ENCODE data around the gene GGTA1. TPM values are rescaled to one million over a fixed set of nuclear protein-coding genes. Genes with fewer than 3 reads are reported as not detected.
"Not testable (repeated sequence)": the region's sequence is repeated elsewhere in the genome, so short reads cannot be mapped to it uniquely, and the experiment has no call there.

Gene GGTA1
- total RNA-seq, 1 donor = not detected

- no peaks in the 10 kb centered on the region for H3K36me3 ChIP-seq (ENCODE audit: insufficient read depth, low read length)
- H2AFZ ChIP-seq (ENCODE audit: low read length) = no peak overlapping the region
- no peak overlapping the region for H3K27ac ChIP-seq (ENCODE audit: low read depth, low read length)
- H3K4me2 ChIP-seq (ENCODE audit: insufficient read depth, low read length) = no peak overlapping the region
- H4K20me1 ChIP-seq (ENCODE audit: insufficient read depth, low read length) = no peaks in the 10 kb centered on the region
- TF ChIP-seq, protein P1, sequence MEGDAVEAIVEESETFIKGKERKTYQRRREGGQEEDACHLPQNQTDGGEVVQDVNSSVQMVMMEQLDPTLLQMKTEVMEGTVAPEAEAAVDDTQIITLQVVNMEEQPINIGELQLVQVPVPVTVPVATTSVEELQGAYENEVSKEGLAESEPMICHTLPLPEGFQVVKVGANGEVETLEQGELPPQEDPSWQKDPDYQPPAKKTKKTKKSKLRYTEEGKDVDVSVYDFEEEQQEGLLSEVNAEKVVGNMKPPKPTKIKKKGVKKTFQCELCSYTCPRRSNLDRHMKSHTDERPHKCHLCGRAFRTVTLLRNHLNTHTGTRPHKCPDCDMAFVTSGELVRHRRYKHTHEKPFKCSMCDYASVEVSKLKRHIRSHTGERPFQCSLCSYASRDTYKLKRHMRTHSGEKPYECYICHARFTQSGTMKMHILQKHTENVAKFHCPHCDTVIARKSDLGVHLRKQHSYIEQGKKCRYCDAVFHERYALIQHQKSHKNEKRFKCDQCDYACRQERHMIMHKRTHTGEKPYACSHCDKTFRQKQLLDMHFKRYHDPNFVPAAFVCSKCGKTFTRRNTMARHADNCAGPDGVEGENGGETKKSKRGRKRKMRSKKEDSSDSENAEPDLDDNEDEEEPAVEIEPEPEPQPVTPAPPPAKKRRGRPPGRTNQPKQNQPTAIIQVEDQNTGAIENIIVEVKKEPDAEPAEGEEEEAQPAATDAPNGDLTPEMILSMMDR (IDR thresholded peaks at IDR 0.05; ENCODE audit: extremely low read depth, low read depth, low read length) = no peak
- peaks cover 28% of the 10 kb centered on the region for H3K27me3 ChIP-seq (ENCODE audit: insufficient read depth, low read length)
- no peaks in the 10 kb centered on the region for H3K79me2 ChIP-seq (ENCODE audit: insufficient read depth, low read length)
- no peak for DNase-seq (ENCODE audit: insufficient read length, low spot score, missing footprints)
- H3K4me3 ChIP-seq (ENCODE audit: insufficient read depth, low read length) = no peak overlapping the region
- H3K9me3 ChIP-seq (ENCODE audit: low read depth, low read length) = no peaks in the 10 kb centered on the region
- H3K4me1 ChIP-seq (ENCODE audit: insufficient read depth, low read length) = no peaks in the 10 kb centered on the region
Observed at GRCh38 chr9:121437891-121438290, 61.8 kb downstream of the GGTA1 start.

- H3K4me3 ChIP-seq (ENCODE audit: insufficient read depth, low read length) = not testable (repeated sequence)
Observed at GRCh38 chr9:121437046-121437445, 62.6 kb downstream of the GGTA1 start.

GRCh38 chr9:121434969-121435368, 64.7 kb downstream of the GGTA1 start:
- Histone ChIP-seq H4K20me1 (ENCODE audit: insufficient read depth, low read length) (no peaks in the 10 kb centered on the region), H2AFZ (ENCODE audit: low read length) (no peak overlapping the region), H3K9me3 (ENCODE audit: low read depth, low read length) (no peaks in the 10 kb centered on the region), H3K4me2 (ENCODE audit: insufficient read depth, low read length) (no peak overlapping the region), H3K79me2 (ENCODE audit: insufficient read depth, low read length) (no peaks in the 10 kb centered on the region), H3K27me3 (ENCODE audit: insufficient read depth, low read length) (peaks cover 8% of the 10 kb centered on the region), H3K4me3 (ENCODE audit: insufficient read depth, low read length) (no peak overlapping the region), H3K36me3 (ENCODE audit: insufficient read depth, low read length) (no peaks in the 10 kb centered on the region), H3K27ac (ENCODE audit: low read depth, low read length) (no peak overlapping the region), H3K4me1 (ENCODE audit: insufficient read depth, low read length) (no peaks in the 10 kb centered on the region)
- TF ChIP-seq, protein P1 (IDR thresholded peaks at IDR 0.05; ENCODE audit: extremely low read depth, low read depth, low read length) = no peak
- no peak for DNase-seq (ENCODE audit: insufficient read length, low spot score, missing footprints)

More at GRCh38 chr9:121437046-121437445, 62.6 kb downstream of the GGTA1 start:
- H3K27me3 ChIP-seq (ENCODE audit: insufficient read depth, low read length) = peaks cover 21% of the 10 kb centered on the region
- not testable (repeated sequence) for H4K20me1 ChIP-seq (ENCODE audit: insufficient read depth, low read length); H3K4me2 ChIP-seq (ENCODE audit: insufficient read depth, low read length); DNase-seq (ENCODE audit: insufficient read length, low spot score, missing footprints); H3K79me2 ChIP-seq (ENCODE audit: insufficient read depth, low read length); H3K27ac ChIP-seq (ENCODE audit: low read depth, low read length); H3K4me1 ChIP-seq (ENCODE audit: insufficient read depth, low read length); H3K9me3 ChIP-seq (ENCODE audit: low read depth, low read length); H2AFZ ChIP-seq (ENCODE audit: low read length); H3K36me3 ChIP-seq (ENCODE audit: insufficient read depth, low read length)

DNA sequence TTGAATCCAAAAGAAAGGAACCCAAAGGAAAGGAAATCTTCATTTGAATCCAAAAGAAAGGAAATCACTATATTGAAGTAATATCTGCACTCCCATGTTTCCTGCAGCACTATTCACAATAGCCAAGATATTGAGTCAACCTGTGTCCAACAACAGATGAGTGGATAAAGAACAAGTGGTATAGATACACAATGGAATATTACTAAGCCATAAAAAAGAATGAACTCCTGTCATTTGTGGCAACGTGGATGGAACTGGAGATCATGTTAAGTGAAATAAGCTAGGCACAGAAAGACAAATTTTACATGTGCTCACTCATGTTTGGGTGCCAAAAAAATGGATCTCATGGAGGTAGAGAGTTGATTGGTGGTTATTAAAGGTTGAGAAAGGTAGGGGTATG, 71.7 kb downstream of the GGTA1 start:
- Histone ChIP-seq H3K79me2 (ENCODE audit: insufficient read depth, low read length) (no peaks in the 10 kb centered on the region), H3K4me3 (ENCODE audit: insufficient read depth, low read length) (no peak overlapping the region), H3K4me2 (ENCODE audit: insufficient read depth, low read length) (no peak overlapping the region)

More for the DNA sequence above, 71.7 kb downstream of the GGTA1 start:
- no peak overlapping the region for H2AFZ ChIP-seq (ENCODE audit: low read length)
- H4K20me1 ChIP-seq (ENCODE audit: insufficient read depth, low read length) = no peaks in the 10 kb centered on the region
- no peaks in the 10 kb centered on the region for H3K4me1 ChIP-seq (ENCODE audit: insufficient read depth, low read length)
- peaks cover 23% of the 10 kb centered on the region for H3K27me3 ChIP-seq (ENCODE audit: insufficient read depth, low read length)
- peaks cover 2% of the 10 kb centered on the region for H3K9me3 ChIP-seq (ENCODE audit: low read depth, low read length)
- no peak overlapping the region for H3K27ac ChIP-seq (ENCODE audit: low read depth, low read length)
- no peak for DNase-seq (ENCODE audit: insufficient read length, low spot score, missing footprints)
- TF ChIP-seq, protein P1 (IDR thresholded peaks at IDR 0.05; ENCODE audit: extremely low read depth, low read depth, low read length) = no peak
- no peaks in the 10 kb centered on the region for H3K36me3 ChIP-seq (ENCODE audit: insufficient read depth, low read length)
